Activated CD4-positive, alpha-beta memory T cell treated with anti-CD3 and anti-CD28 coated beads for 36 hours (primary cell): ENCODE measurements around the gene NOCT. TPM values are rescaled to one million over a fixed set of nuclear protein-coding genes. Genes with fewer than 3 reads are reported as not detected.

Source experiments
- CTCF ChIA-PET: fragments of 350-600 bp; sonication (Branson Sonifier 250); formaldehyde crosslinking; loops from one replicate; lab custom pipeline; 2021; ENCODE audit warnings: antibody characterized with exemption, inconsistent platforms; lab: Charles Lee
- POLR2A ChIA-PET: fragments of 350-600 bp; sonication (Branson Sonifier 250); formaldehyde crosslinking; loops from one replicate; lab custom pipeline; 2021; ENCODE audit warnings: antibody characterized with exemption; lab: Charles Lee
- DNase-seq: peaks from one replicate; pipeline ENCODE4 v3.0.0-alpha.2; 2020
- H3K27ac Mint-ChIP-seq: one replicate; pipeline ENCODE4 v1.8.0; 2021; ENCODE audit warnings: mixed read lengths
- H3K27me3 Mint-ChIP-seq: one replicate; pipeline ENCODE4 v1.8.0; 2021; ENCODE audit warnings: mixed read lengths
- H3K36me3 Mint-ChIP-seq: one replicate; pipeline ENCODE4 v1.8.0; 2021; ENCODE audit warnings: mixed read lengths
- H3K4me1 Mint-ChIP-seq: one replicate; pipeline ENCODE4 v1.8.0; 2021; ENCODE audit warnings: low read depth, mixed read lengths
- H3K4me3 Mint-ChIP-seq: one replicate; pipeline ENCODE4 v1.8.0; 2021; ENCODE audit warnings: mild to moderate bottlenecking, mixed read lengths
- H3K9me3 Mint-ChIP-seq: one replicate; pipeline ENCODE4 v1.8.0; 2021; ENCODE audit warnings: mixed read lengths
- intact Hi-C: fragments of 100-400 bp; cut with micrococcal nuclease; formaldehyde crosslinking; loops from one replicate; pipeline ENCODE4 v1.15.1; 2023
- total RNA-seq, 2 experiments: library from RNA; stranded (reverse); gene quantifications; one replicate each; pipeline ENCODE4 v1.2.3, GENCODE V29; 2021

Gene NOCT
- total RNA-seq = 10 to 100 TPM; 12.2 to 14.3 TPM

DNA sequence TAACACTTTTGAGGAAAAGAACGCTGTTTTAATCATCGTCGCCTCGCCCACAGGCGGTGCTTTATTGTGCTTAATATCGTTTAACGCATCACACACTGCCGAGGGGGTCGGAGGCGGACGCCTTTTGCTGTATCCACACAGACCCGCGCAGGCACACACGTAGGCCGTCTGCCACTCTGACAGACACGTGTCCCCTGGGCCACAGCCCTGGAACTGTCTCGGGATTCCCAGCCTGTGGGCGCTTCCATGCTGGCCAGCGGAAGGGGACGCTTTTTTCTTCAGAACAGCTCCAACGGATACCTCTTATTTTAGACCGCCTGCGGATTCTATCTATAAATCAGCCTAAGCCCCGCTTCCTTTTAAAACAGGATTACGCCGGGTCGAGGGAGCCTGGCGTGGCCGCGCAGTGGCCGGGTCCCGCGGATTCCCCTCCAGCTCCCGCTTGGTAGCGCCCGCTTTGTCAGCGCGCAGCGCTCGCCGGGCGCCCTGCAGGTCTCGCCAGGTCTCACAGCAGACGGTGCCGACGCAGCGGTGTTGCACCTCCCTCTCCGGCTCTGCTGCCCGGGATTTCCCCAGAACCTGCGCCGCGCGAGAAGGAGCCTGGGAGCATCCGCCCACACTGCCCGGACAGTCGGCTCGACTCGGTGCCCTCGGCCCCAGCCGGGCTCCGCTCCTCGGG is at the start of gene NOCT:
Gene NOCT, plus strand, starts transcription at position 513 of the 679 bp plus-strand sequence. CDS start 201 bp downstream, outside the sequence.
- Mint-ChIP-seq H3K9me3 (no peaks in the 10 kb centered on the region), H3K4me3 (peak within 1 kb of the TSS; percentile 89), H3K27ac (peak within 1 kb of the TSS; percentile 94), H3K4me1 (peaks cover 45% of the 10 kb centered on the region), H3K27me3 (no peaks in the 10 kb centered on the region), H3K36me3 (peaks cover 13% of the 10 kb centered on the region)
- CTCF ChIA-PET = interaction anchor here (0.7 to 2.4 kb wide), 2 partner anchors 15 to 642 kb away, joined by 6 to 15 read pairs; no protein-coding TSS in a partner anchor
- DNase-seq = peak; percentile 97
- POLR2A ChIA-PET = interaction anchor here (0.8 to 2.3 kb wide), 11 partner anchors 15 to 541 kb away, joined by 3 to 11 read pairs (median 4); partner anchors contain the start of genes ELF2, NAA15, NDUFC1 and SETD7
- intact Hi-C loops = loop anchor here (1.0 to 5.0 kb wide), 8 partner anchors 68 to 1509 kb away; partner anchors contain the start of genes ELMOD2, NAA15 and SLC7A11

- Mint-ChIP-seq H3K27me3 (no peaks in the 10 kb centered on the region), H3K9me3 (no peaks in the 10 kb centered on the region), H3K27ac (no peak overlapping the region), H3K4me3 (no peak overlapping the region), H3K4me1 (no peaks in the 10 kb centered on the region), H3K36me3 (no peaks in the 10 kb centered on the region)
- POLR2A ChIA-PET = no interaction called here
- intact Hi-C loops = no loop called here
- CTCF ChIA-PET = no interaction called here
- DNase-seq = no peak
Observed at GRCh38 chr4:138967313-138967712, 48.3 kb upstream of the NOCT start.

- Mint-ChIP-seq H3K27me3 (no peaks in the 10 kb centered on the region), H3K9me3 (no peaks in the 10 kb centered on the region), H3K27ac (no peak overlapping the region), H3K4me3 (no peak overlapping the region), H3K36me3 (no peaks in the 10 kb centered on the region), H3K4me1 (no peaks in the 10 kb centered on the region)
- CTCF ChIA-PET = no interaction called here
- POLR2A ChIA-PET = no interaction called here
- intact Hi-C loops = no loop called here
- DNase-seq = no peak
Observed at GRCh38 chr4:138972956-138973801, 42.4 kb upstream of the NOCT start.

- H3K4me1 Mint-ChIP-seq = no peaks in the 10 kb centered on the region
- ChIA-PET POLR2A (interaction anchor here (0.6 kb wide), 1 partner anchor 1052 kb away, joined by 3 read pairs; no protein-coding TSS in a partner anchor), CTCF (no interaction called here)
Observed at GRCh38 chr4:138975225-138975624, 40.4 kb upstream of the NOCT start.

GRCh38 chr4:138976526-138976925 is 39.1 kb upstream of the NOCT start:
- Mint-ChIP-seq H3K27ac (no peak overlapping the region), H3K27me3 (peaks cover 1% of the 10 kb centered on the region)
- CTCF ChIA-PET = no interaction called here

More at GRCh38 chr4:138975225-138975624, 40.4 kb upstream of the NOCT start:
- no peak for DNase-seq
- Mint-ChIP-seq H3K9me3 (no peaks in the 10 kb centered on the region), H3K36me3 (no peaks in the 10 kb centered on the region), H3K27ac (no peak overlapping the region), H3K4me3 (no peak overlapping the region), H3K27me3 (peaks cover 1% of the 10 kb centered on the region)
- intact Hi-C loops = no loop called here

DNA sequence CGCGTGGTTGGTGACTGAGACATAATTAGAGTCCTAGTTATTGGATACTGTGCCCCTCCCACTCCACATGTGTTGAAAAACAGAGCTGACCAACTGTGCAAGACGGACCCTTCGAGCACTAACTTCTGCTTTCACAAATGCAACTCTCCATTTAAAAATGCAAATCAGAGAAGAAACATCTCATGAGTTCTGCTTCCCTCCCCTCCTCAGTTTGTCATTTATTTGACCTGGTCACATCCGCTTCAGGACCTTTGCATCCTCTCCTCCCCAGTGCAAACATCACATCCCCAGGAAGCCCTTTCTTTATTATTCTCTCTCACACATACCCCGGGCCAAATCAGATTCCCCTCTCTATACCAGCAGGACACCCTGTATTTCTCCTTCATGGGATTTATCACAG is 38.1 kb upstream of the NOCT start:
- no peaks in the 10 kb centered on the region for H3K4me1 Mint-ChIP-seq
- CTCF ChIA-PET = no interaction called here
- intact Hi-C loops = no loop called here
- H3K9me3 Mint-ChIP-seq = no peaks in the 10 kb centered on the region
- H3K27ac Mint-ChIP-seq = no peak overlapping the region
- POLR2A ChIA-PET = no interaction called here
- no peak overlapping the region for H3K4me3 Mint-ChIP-seq
- DNase-seq = no peak
- H3K27me3 Mint-ChIP-seq = peaks cover 1% of the 10 kb centered on the region
- no peaks in the 10 kb centered on the region for H3K36me3 Mint-ChIP-seq

More at GRCh38 chr4:138976526-138976925, 39.1 kb upstream of the NOCT start:
- DNase-seq = no peak
- no peaks in the 10 kb centered on the region for H3K9me3 Mint-ChIP-seq
- H3K36me3 Mint-ChIP-seq = no peaks in the 10 kb centered on the region
- POLR2A ChIA-PET = no interaction called here
- intact Hi-C loops = no loop called here
- H3K4me1 Mint-ChIP-seq = no peaks in the 10 kb centered on the region
- no peak overlapping the region for H3K4me3 Mint-ChIP-seq

- CTCF ChIA-PET = no interaction called here
- Mint-ChIP-seq H3K4me3 (no peak overlapping the region), H3K4me1 (no peaks in the 10 kb centered on the region), H3K27me3 (peaks cover 1% of the 10 kb centered on the region), H3K36me3 (no peaks in the 10 kb centered on the region), H3K9me3 (no peaks in the 10 kb centered on the region), H3K27ac (no peak overlapping the region)
- intact Hi-C loops = no loop called here
- POLR2A ChIA-PET = no interaction called here
- no peak for DNase-seq
Observed at GRCh38 chr4:138978028-138978585, 37.5 kb upstream of the NOCT start.

GRCh38 chr4:138978600-138978999 is 37.0 kb upstream of the NOCT start:
- intact Hi-C loops = no loop called here
- ChIA-PET CTCF (no interaction called here), POLR2A (no interaction called here)
- DNase-seq = no peak
- Mint-ChIP-seq H3K9me3 (no peaks in the 10 kb centered on the region), H3K27ac (no peak overlapping the region), H3K36me3 (no peaks in the 10 kb centered on the region), H3K4me3 (no peak overlapping the region), H3K4me1 (no peaks in the 10 kb centered on the region), H3K27me3 (peaks cover 1% of the 10 kb centered on the region)

DNA sequence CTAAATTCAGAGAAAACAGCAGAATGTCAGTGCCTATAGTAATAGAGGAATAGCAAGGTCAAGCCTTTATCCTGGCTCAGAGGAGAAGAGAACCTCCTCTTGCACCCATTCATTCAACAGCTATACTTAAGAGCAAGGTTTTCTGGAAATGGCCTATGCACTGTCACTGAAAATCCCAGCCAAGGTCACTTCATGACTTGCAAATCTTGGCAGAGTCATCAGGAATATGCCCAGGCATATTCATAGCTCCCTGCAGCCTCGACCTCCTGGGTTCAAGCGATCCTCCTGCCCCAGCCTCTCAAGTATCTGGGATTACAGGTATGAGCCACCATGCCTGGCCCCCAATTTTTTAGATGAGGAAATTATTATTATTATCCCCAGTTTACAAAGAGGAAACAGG is 35.8 kb upstream of the NOCT start:
- intact Hi-C loops = no loop called here
- CTCF ChIA-PET = no interaction called here
- no peak for DNase-seq
- Mint-ChIP-seq H3K4me3 (no peak overlapping the region), H3K27ac (no peak overlapping the region), H3K9me3 (no peaks in the 10 kb centered on the region), H3K4me1 (no peaks in the 10 kb centered on the region), H3K36me3 (no peaks in the 10 kb centered on the region), H3K27me3 (peaks cover 1% of the 10 kb centered on the region)
- POLR2A ChIA-PET = no interaction called here

- Mint-ChIP-seq H3K27me3 (peaks cover 1% of the 10 kb centered on the region), H3K36me3 (no peaks in the 10 kb centered on the region), H3K4me1 (no peaks in the 10 kb centered on the region), H3K9me3 (no peaks in the 10 kb centered on the region), H3K4me3 (no peak overlapping the region), H3K27ac (no peak overlapping the region)
- CTCF ChIA-PET = no interaction called here
- intact Hi-C loops = no loop called here
- POLR2A ChIA-PET = no interaction called here
- no peak for DNase-seq
Observed at GRCh38 chr4:138981930-138982390, 33.6 kb upstream of the NOCT start.

DNA sequence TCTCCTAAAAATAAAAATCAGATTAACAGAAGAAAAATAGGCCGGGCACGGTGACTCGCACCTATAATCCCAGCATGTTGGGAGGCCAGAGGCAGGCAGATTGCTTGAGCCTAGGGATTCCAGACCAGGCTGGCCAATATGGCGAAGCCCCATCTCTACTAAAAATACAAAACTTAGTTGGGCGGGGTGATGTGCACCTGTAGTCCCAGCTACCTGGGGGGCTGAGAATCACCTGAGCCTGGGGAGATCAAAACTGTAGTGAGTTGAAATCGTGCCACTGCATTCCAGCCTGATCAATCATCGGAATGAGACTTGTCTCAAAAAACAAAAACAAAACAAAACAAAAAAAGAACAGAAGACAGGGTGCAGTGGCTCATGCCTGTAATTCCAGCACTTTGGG is 32.8 kb upstream of the NOCT start:
- no peak overlapping the region for H3K27ac Mint-ChIP-seq
- CTCF ChIA-PET = interaction anchor here (1.2 kb wide), 1 partner anchor 48 kb away, joined by 3 read pairs; no protein-coding TSS in a partner anchor

GRCh38 chr4:138983690-138984089 is 31.9 kb upstream of the NOCT start:
- no peaks in the 10 kb centered on the region for H3K9me3 Mint-ChIP-seq
- no peaks in the 10 kb centered on the region for H3K4me1 Mint-ChIP-seq
- intact Hi-C loops = no loop called here
- peaks cover 2% of the 10 kb centered on the region for H3K27me3 Mint-ChIP-seq
- ChIA-PET POLR2A (no interaction called here), CTCF (interaction anchor here (1.2 kb wide), 1 partner anchor 47 kb away, joined by 3 read pairs; no protein-coding TSS in a partner anchor)
- no peak overlapping the region for H3K27ac Mint-ChIP-seq
- DNase-seq = no peak
- H3K4me3 Mint-ChIP-seq = no peak overlapping the region
- no peaks in the 10 kb centered on the region for H3K36me3 Mint-ChIP-seq

More for the DNA sequence above, 32.8 kb upstream of the NOCT start:
- Mint-ChIP-seq H3K9me3 (no peaks in the 10 kb centered on the region), H3K4me3 (no peak overlapping the region), H3K36me3 (no peaks in the 10 kb centered on the region), H3K4me1 (no peaks in the 10 kb centered on the region), H3K27me3 (peaks cover 1% of the 10 kb centered on the region)
- POLR2A ChIA-PET = no interaction called here
- intact Hi-C loops = no loop called here
- no peak for DNase-seq
